Stomach (tissue), 9 donors: Measurements from ENCODE around the gene RER1. TPM values are rescaled to one million over a fixed set of nuclear protein-coding genes. Genes with fewer than 3 reads are reported as not detected.

Experiments
- DNase-seq, 2 donors: peaks; one replicate each; pipeline versions ENCODE4 v3.0.0 to v3.0.0-alpha.2; 2013 to 2019
- H3K27ac ChIP-seq, 5 donors: fragments of 200-600 bp in 4 of 5; sonication (generic) in 4 of 5; one replicate each; pipeline ENCODE4 v1.5.1; 2013 to 2019; ENCODE audit warnings: mild to moderate bottlenecking in 1 of 5, moderate library complexity in 1 of 5
- H3K27me3 ChIP-seq, 3 donors: fragments of 200-600 bp; sonication (generic); one replicate each; pipeline ENCODE4 v1.5.1; 2017 to 2019; ENCODE audit warnings: mixed run types in 1 of 3
- H3K36me3 ChIP-seq, 4 donors: fragments of 200-600 bp; sonication (generic); 1 replicate in 3 of 4; 2 replicates in 1 of 4; pipeline ENCODE4 v1.5.1; 2016 to 2019
- H3K4me1 ChIP-seq, 4 donors: fragments of 200-600 bp; sonication (generic); one replicate each; pipeline ENCODE4 v1.5.1; 2016 to 2019
- H3K4me3 ChIP-seq, 4 donors: fragments of 200-600 bp; sonication (generic) in 3 of 4; one replicate each; pipeline ENCODE4 v1.5.1; 2016 to 2019; ENCODE audit warnings: mild to moderate bottlenecking in 1 of 4
- H3K9me3 ChIP-seq, 4 donors: fragments of 200-600 bp; sonication (generic); one replicate each; pipeline ENCODE4 v1.5.1; 2016 to 2019
- CTCF ChIP-seq, 7 experiments: fragments of 450-650 bp in 4 of 7; fragments of 200-600 bp in 3 of 7; sonication (generic) in 3 of 7; IDR thresholded peaks; one replicate each; pipeline ENCODE4 v1.5.1; 2016 to 2019; ENCODE audit warnings: antibody characterized with exemption in 7 of 7, control low read depth in 2 of 7, mild to moderate bottlenecking in 1 of 7
- EP300 ChIP-seq: sonication (generic); formaldehyde crosslinking; IDR thresholded peaks from one replicate; pipeline ENCODE4 v1.6.1; 2017; ENCODE audit warnings: antibody characterized with exemption
- POLR2A ChIP-seq, 4 donors: fragments of 450-650 bp; IDR thresholded peaks; one replicate each; pipeline ENCODE4 v1.6.1; 2016; ENCODE audit warnings: antibody characterized with exemption in 4 of 4, control low read depth in 2 of 4, mild to moderate bottlenecking in 1 of 4, moderate library complexity in 1 of 4
- POLR2AphosphoS5 ChIP-seq, 3 donors: sonication (generic); formaldehyde crosslinking; IDR thresholded peaks; one replicate each; pipeline ENCODE4 v1.6.1; 2016; ENCODE audit warnings: antibody characterized with exemption in 3 of 3
- WGBS, 5 donors: extraction: QIAGEN DNeasy Blood & Tissue Kit in 3 of 5; methylation state at CpG; one replicate each; pipeline versions ENCODE4 v1.1.5 to v1.1.7; 2013 to 2018; 5-methylcytosine and 5-hydroxymethylcytosine counted together
- intact Hi-C: fragments of 100-400 bp; cut with DNase I; formaldehyde crosslinking; loops from one replicate; pipeline ENCODE4 v1.15.1; 2023; ENCODE audit warnings: low total_unique reads
- polyA plus RNA-seq, 3 donors: library from polyadenylated mRNA; stranded (reverse); fragments of 200-250 nt; gene quantifications; one replicate each; pipeline ENCODE4 v1.2.3, GENCODE V29; 2013
- total RNA-seq, 5 donors: library from RNA; depleted of rRNA; stranded (reverse); fragments of >200 nt; gene quantifications; one replicate each; pipeline versions ENCODE4 v1.1.0 to v1.2.3, GENCODE V29; 2014 to 2016
- donor health status: healthy with polysubstance abuse.
- donor health status: Bipolar disorder and iron deficiency.
- donor health status: healthy.

Gene RER1
- total and polyA plus RNA-seq, 8 donors: 38.2 to 73.6 (median 66.7) TPM

GRCh38 chr1:2412395-2412772, 20.7 kb downstream of the RER1 start, which contains the start of gene PEX10:
Gene PEX10 (minus strand): TSS chr1:2412564. CDS start chr1:2412502, 62 bp downstream.
- intact Hi-C loops: loop anchor here (5.0 to 10.0 kb wide), 2 partner anchors 130 to 232 kb away; no protein-coding TSS in a partner anchor
- WGBS, 5 donors: 1% methylated on average over 25 to 55 of the region's 55 CpGs; no CpG with 5 or more reads in 1 of the 5 donors
- no peak for TF ChIP-seq CTCF (IDR thresholded peaks at IDR 0.05)
- peak in 2 of 3 donors; percentile 92 to 95 for TF ChIP-seq POLR2AphosphoS5 (IDR thresholded peaks at IDR 0.05)
- no peak for TF ChIP-seq EP300
- TF ChIP-seq POLR2A (IDR thresholded peaks at IDR 0.05): no peak
- Histone ChIP-seq H3K9me3 (no peaks in the 10 kb centered on the region), H3K36me3 (peaks cover 5 to 30% (median 28%) of the 10 kb centered on the region in 4 donors), H3K27ac (peak within 1 kb of the TSS; percentile 81 to 95 (median 91)), H3K27me3 (peaks cover 0 to 27% (median 16%) of the 10 kb centered on the region in 3 donors), H3K4me1 (peaks cover 30 to 58% (median 50%) of the 10 kb centered on the region in 4 donors), H3K4me3 (peak within 1 kb of the TSS; percentile 80 to 100 (median 94))
- DNase-seq: peak; percentile 99

DNA sequence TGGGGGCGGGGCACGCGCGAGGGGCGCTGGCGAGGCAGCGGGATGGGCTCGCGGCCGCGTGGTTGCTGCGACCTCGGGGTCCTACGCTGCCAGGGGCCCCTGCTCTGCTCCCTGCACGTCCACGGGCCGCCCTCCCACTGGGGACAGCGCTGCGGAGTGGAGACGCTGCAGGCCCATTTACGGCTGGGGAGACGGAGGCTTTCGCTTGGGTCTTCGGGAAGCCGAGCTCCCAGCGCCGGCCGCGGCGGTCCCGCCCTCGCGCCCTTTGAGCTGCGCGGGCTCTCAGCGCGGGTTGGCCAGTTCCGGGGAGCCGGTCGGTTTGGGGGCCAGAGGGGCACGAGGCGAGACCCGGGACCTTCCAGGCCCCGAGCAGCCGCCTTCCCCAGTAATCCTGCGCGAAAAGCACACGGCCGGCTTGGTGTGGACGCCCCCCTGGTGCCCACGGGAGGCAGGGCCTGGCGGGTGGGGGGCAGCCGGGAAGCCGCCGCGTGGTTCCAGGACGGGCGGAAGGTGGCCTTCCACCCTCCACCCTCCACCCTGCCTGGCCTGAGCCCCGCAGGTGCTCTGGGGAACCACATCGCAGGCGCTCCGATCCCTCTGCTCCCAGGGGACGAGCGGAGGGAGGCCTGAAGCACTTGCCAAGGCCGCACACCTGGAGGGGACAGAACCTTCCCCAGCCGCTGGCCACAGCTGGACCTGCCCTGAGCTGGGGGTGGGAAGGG, 21.3 kb downstream of the RER1 start:
- TF ChIP-seq EP300 (no peak), POLR2A (IDR thresholded peaks at IDR 0.05) (no peak), POLR2AphosphoS5 (IDR thresholded peaks at IDR 0.05) (peak in 1 of 3 donors; percentile 2), CTCF (IDR thresholded peaks at IDR 0.05) (no peak)
- Histone ChIP-seq H3K4me1 (peaks cover 30 to 58% (median 50%) of the 10 kb centered on the region in 4 donors), H3K36me3 (peaks cover 5 to 25% (median 22%) of the 10 kb centered on the region in 4 donors), H3K27ac (peak overlapping the region; percentile 81 to 95 (median 91)), H3K4me3 (peak overlapping the region; percentile 80 to 100 (median 94)), H3K9me3 (no peaks in the 10 kb centered on the region), H3K27me3 (peaks cover 0 to 33% (median 21%) of the 10 kb centered on the region in 3 donors)
- DNase-seq: peak in 1 of 2 donors; percentile 70
- 0 to 3% (median 1%) methylated on average over 3 to 66 of the region's 66 CpGs for WGBS, 5 donors
- intact Hi-C loops: loop anchor here (5.0 to 10.0 kb wide), 2 partner anchors 129 to 232 kb away; no protein-coding TSS in a partner anchor

- H3K9me3 ChIP-seq: no peaks in the 10 kb centered on the region
- peak overlapping the region; percentile 80 to 100 (median 94) for H3K4me3 ChIP-seq
- no peak for TF ChIP-seq CTCF (IDR thresholded peaks at IDR 0.05)
- no peak for TF ChIP-seq POLR2AphosphoS5 (IDR thresholded peaks at IDR 0.05)
- TF ChIP-seq POLR2A (IDR thresholded peaks at IDR 0.05): no peak
- no peak for TF ChIP-seq EP300
- intact Hi-C loops: loop anchor here (5.0 to 10.0 kb wide), 2 partner anchors 129 to 231 kb away; no protein-coding TSS in a partner anchor
- H3K4me1 ChIP-seq: peaks cover 30 to 58% (median 50%) of the 10 kb centered on the region in 4 donors
- WGBS, 5 donors: 29 to 39% (median 30%) methylated on average over 16 to 28 of the region's 28 CpGs
- peak in 1 of 2 donors; percentile 46 for DNase-seq
- peaks cover 0 to 17% (median 15%) of the 10 kb centered on the region in 4 donors for H3K36me3 ChIP-seq
- peak overlapping the region; percentile 81 to 95 (median 91) for H3K27ac ChIP-seq
- peaks cover 0 to 40% (median 23%) of the 10 kb centered on the region in 3 donors for H3K27me3 ChIP-seq
These were observed 22.1 kb downstream of the RER1 start for GRCh38 chr1:2413495-2414296.
